HepG2 (cell line): Measurements from ENCODE around the gene CD1D. TPM values are rescaled to one million over a fixed set of nuclear protein-coding genes. Genes with fewer than 3 reads are reported as not detected.

Source experiments
- ATAC-seq: fragments of 200-7000 bp; cut with Tn5 transposase; 3 replicates; pipeline ENCODE4 v1.9.1; 2020; ENCODE audit warnings: mild to moderate bottlenecking, moderate library complexity
- BruUV-seq: library from RNA; stranded (reverse); fragments of 400-500 nt; replicated peaks from 2 replicates; lab custom pipeline; 2021; lab: Mats Ljungman, UMichigan
- CTCF ChIA-PET: fragments of 300-600 bp; formaldehyde crosslinking; extraction: SDS; loops from one replicate; lab custom pipeline; 2021; ENCODE audit warnings: low total read pairs, inconsistent platforms, low intra/inter-chr PET ratio; lab: Yijun Ruan, JAX
- POLR2A ChIA-PET: fragments of 350-600 bp; sonication (Branson Sonifier 250); formaldehyde crosslinking; loops from one replicate; lab custom pipeline; 2020; ENCODE audit warnings: antibody characterized with exemption, inconsistent platforms; lab: Yijun Ruan, JAX
- DNase-seq: peaks from one replicate; pipeline ENCODE4 v3.0.0-alpha.2; 2015; ENCODE audit warnings: low spot score
- FAIRE-seq: peaks from 3 replicates; lab custom pipeline; 2011; peaks lifted over from hg19 to GRCh38; lab: Jason Lieb, UNC
- H2AFZ ChIP-seq: one replicate; pipeline ENCODE4 v1.6.1; 2011; ENCODE audit warnings: low read length, inconsistent platforms
- H3K27ac ChIP-seq: fragments of 300-600 bp; 3 replicates; pipeline ENCODE4 v1.8.0; 2011; ENCODE audit warnings: mixed run types, mild to moderate bottlenecking, mixed read lengths, low read length, inconsistent platforms; ENCODE audit not compliant: insufficient read depth; ENCODE audit errors: extremely low read length
- H3K27me3 ChIP-seq, 2 experiments: fragments of 200-600 bp in 1 of 2; 2 replicates in 1 of 2; 3 replicates in 1 of 2; pipeline versions ENCODE4 v1.6.0 to v1.8.0; 2011; ENCODE audit warnings: low read length in 2 of 2, mild to moderate bottlenecking in 2 of 2, moderate library complexity in 2 of 2, inconsistent platforms in 1 of 2; ENCODE audit not compliant: insufficient read depth in 2 of 2, control insufficient read depth in 1 of 2
- H3K36me3 ChIP-seq, 2 experiments: fragments of 200-600 bp in 1 of 2; replicated peaks in 1 of 2; 2 replicates in 1 of 2; 3 replicates in 1 of 2; pipeline versions ENCODE4 v1.5.1 to v1.8.0; 2011; ENCODE audit warnings: low read length in 2 of 2, inconsistent platforms in 1 of 2; ENCODE audit not compliant: insufficient read depth in 2 of 2, control insufficient read depth in 1 of 2
- H3K4me1 ChIP-seq: 2 replicates; pipeline ENCODE4 v1.5.1; 2012; ENCODE audit warnings: low read length, inconsistent platforms; ENCODE audit not compliant: insufficient read depth
- H3K4me2 ChIP-seq: 2 replicates; pipeline ENCODE4 v1.6.0; 2011; ENCODE audit warnings: low read depth, low read length, inconsistent platforms
- H3K4me3 ChIP-seq, 3 experiments: fragments of 200-600 bp in 1 of 3; sonication (generic), shearing (Covaris generic) in 1 of 3; replicated peaks in 1 of 3; 2 replicates each; pipeline ENCODE4 v1.5.1; 2011 to 2016; ENCODE audit warnings: low read length in 3 of 3, inconsistent platforms in 2 of 3, low read depth in 2 of 3, mild to moderate bottlenecking in 2 of 3, control low read depth in 1 of 3, mixed read lengths in 1 of 3; ENCODE audit not compliant: insufficient read depth in 1 of 3
- H3K79me2 ChIP-seq: one replicate; pipeline ENCODE4 v1.6.1; 2011; ENCODE audit warnings: low read length, inconsistent platforms; ENCODE audit not compliant: insufficient read depth
- H3K9ac ChIP-seq: 2 replicates; pipeline ENCODE4 v1.6.0; 2011; ENCODE audit warnings: mild to moderate bottlenecking, low read depth, low read length, inconsistent platforms; ENCODE audit not compliant: insufficient read depth
- H3K9me3 ChIP-seq: 2 replicates; pipeline ENCODE4 v1.5.1; 2012; ENCODE audit warnings: mild to moderate bottlenecking, low read length
- H4K20me1 ChIP-seq: 2 replicates; pipeline ENCODE4 v1.6.0; 2011; ENCODE audit warnings: inconsistent platforms, mild to moderate bottlenecking, low read length, moderate library complexity; ENCODE audit not compliant: insufficient read depth
- ISX ChIP-seq: sonication (generic); formaldehyde crosslinking; conservative IDR thresholded peaks from 2 replicates; pipeline ENCODE4 v1.5.0; 2020; ENCODE audit warnings: missing genetic modification reagents
- NR2F1 ChIP-seq, 2 experiments: fragments of 450-650 bp in 1 of 2; formaldehyde crosslinking in 1 of 2; IDR thresholded peaks; 2 replicates each; pipeline versions ENCODE4 v1.5.0 to v1.6.1; 2016 to 2020; ENCODE audit warnings: mild to moderate bottlenecking in 1 of 2, missing compliant biosample characterization in 1 of 2, missing genetic modification reagents in 1 of 2, moderate library complexity in 1 of 2
- SRSF1 ChIP-seq: fragments of 200-400 bp; formaldehyde crosslinking; optimal IDR thresholded peaks from 2 replicates; pipeline ENCODE3; 2017; ENCODE audit warnings: mild to moderate bottlenecking, low read depth, low read length, moderate library complexity
- TGIF2 ChIP-seq: IDR thresholded peaks from 2 replicates; pipeline ENCODE4 v1.6.1; 2016; ENCODE audit warnings: control low read depth, missing compliant biosample characterization
- ZKSCAN1 ChIP-seq: fragments of 150-350 bp; IDR thresholded peaks from 2 replicates; pipeline ENCODE4 v1.6.1; 2014; ENCODE audit warnings: low read length
- ZNF430 ChIP-seq: sonication (generic); formaldehyde crosslinking; IDR thresholded peaks from 2 replicates; pipeline ENCODE4 v1.9.0; 2021; ENCODE audit warnings: mild to moderate bottlenecking, missing genetic modification reagents
- in situ Hi-C: cut with HindIII; loops from 2 replicates; pipeline ENCODE4 v1.10.0; 2017; ENCODE audit warnings: low pct_unique_long_range_greater_than_20kb; ENCODE audit not compliant: extremely low pct_ligation_motif_present
- intact Hi-C: fragments of 100-400 bp; cut with micrococcal nuclease; formaldehyde crosslinking; loops from one replicate; pipeline ENCODE4 v1.10.0; 2022; ENCODE audit not compliant: unreplicated experiment
- polyA plus RNA-seq, 8 experiments: library from polyadenylated mRNA; depleted of rRNA in 3 of 8; stranded (reverse) in 7 of 8; unstranded in 1 of 8; fragments of >200 nt; fragmentation: Illumina TruSeq in 4 of 8; extraction: Trizol in 4 of 8; gene quantifications; 2 replicates each; pipeline versions ENCODE4 v1.2.1 to v1.2.3, GENCODE V29; 2011 to 2016; ENCODE audit warnings: low read depth in 4 of 8, missing spikeins in 1 of 8, mixed read lengths in 1 of 8; ENCODE audit not compliant: insufficient read depth in 1 of 8
- total RNA-seq, 5 experiments: library from RNA; depleted of rRNA; stranded (reverse); fragments of >200 nt; fragmentation: Illumina TruSeq; extraction: Trizol; gene quantifications; 2 replicates each; pipeline ENCODE4 v1.2.3, GENCODE V29; 2016; ENCODE audit warnings: low read depth in 1 of 5
- TF ChIP-seq, protein P1 (sequence below): sonication (generic); formaldehyde crosslinking; IDR thresholded peaks from 2 replicates; pipeline ENCODE4 v1.8.1; 2023; ENCODE audit warnings: missing genetic modification reagents, mild to moderate bottlenecking, borderline replicate concordance
- TF ChIP-seq, protein P2 (sequence below): sonication (generic); formaldehyde crosslinking; IDR thresholded peaks from 2 replicates; pipeline ENCODE4 v1.4.0; 2020; ENCODE audit warnings: missing genetic modification reagents, borderline replicate concordance

CD1D gene
- total and polyA plus RNA-seq, 2 of the 13 experiments (the other 11 are each of a cell fraction or from before 2014, with no cell fraction given) = not detected

DNA sequence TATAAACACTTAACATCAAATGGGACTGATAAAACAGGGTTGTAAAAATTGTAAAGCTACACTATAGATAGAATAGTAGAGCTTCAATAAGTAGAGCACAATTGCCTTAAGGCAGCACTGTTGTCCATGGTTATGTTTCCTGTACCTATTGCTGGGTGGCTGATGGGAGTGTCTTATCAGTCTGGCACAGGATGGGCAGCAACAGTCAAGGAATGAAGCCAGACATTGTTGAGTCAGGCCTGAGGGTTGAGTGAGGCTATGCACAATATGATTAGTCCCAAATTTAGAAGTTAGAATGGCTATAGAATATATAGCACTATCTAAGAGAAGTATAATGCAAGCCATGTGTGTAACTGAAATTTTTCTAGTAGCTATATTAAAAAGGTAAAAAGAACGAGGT is 25.0 kb upstream of the CD1D start (continued):
- TF ChIP-seq, protein P1, sequence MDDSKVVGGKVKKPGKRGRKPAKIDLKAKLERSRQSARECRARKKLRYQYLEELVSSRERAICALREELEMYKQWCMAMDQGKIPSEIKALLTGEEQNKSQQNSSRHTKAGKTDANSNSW = no peak
- TF ChIP-seq SRSF1 (no peak), TGIF2 (no peak)

DNA sequence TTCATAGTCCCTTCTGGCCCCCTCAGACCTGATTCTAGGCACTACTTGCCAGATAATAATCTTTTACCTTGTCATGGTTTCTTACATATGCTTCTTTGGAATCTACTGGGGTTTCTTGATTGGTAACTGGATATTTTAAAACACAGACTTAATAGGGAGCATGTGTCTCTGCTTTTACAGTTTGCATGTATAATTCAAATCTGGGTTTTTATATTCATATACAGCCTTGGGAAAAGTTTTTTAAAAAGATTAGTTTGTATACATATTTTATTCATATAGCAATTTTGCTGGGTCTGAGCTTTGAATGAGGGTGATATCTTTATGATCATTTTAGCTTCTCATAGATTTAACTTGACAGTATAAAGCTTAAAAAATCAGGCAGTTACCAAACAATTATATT is 21.1 kb upstream of the CD1D start:
- H3K36me3 ChIP-seq = no peaks in the 10 kb centered on the region
- no peak overlapping the region for H2AFZ ChIP-seq
- no peaks in the 10 kb centered on the region for H3K9me3 ChIP-seq
- POLR2A ChIA-PET = no interaction called here
- BruUV-seq = no TSS peak
- ATAC-seq (no peak), DNase-seq (no peak), FAIRE-seq (no peak)
- no peak overlapping the region for H3K4me3 ChIP-seq
- no peaks in the 10 kb centered on the region for H3K4me1 ChIP-seq
- no peak overlapping the region for H3K9ac ChIP-seq
- H3K79me2 ChIP-seq = no peaks in the 10 kb centered on the region
- no peak overlapping the region for H3K4me2 ChIP-seq
- no peaks in the 10 kb centered on the region for H3K27me3 ChIP-seq
- intact Hi-C loops = no loop called here
- in situ Hi-C loops = no loop called here
- H3K27ac ChIP-seq = no peak overlapping the region
- H4K20me1 ChIP-seq = no peaks in the 10 kb centered on the region
- no peak for TF ChIP-seq NR2F1 (CRISPR knock-in tag; IDR thresholded peaks at IDR 0.05)
- TF ChIP-seq, protein P2, sequence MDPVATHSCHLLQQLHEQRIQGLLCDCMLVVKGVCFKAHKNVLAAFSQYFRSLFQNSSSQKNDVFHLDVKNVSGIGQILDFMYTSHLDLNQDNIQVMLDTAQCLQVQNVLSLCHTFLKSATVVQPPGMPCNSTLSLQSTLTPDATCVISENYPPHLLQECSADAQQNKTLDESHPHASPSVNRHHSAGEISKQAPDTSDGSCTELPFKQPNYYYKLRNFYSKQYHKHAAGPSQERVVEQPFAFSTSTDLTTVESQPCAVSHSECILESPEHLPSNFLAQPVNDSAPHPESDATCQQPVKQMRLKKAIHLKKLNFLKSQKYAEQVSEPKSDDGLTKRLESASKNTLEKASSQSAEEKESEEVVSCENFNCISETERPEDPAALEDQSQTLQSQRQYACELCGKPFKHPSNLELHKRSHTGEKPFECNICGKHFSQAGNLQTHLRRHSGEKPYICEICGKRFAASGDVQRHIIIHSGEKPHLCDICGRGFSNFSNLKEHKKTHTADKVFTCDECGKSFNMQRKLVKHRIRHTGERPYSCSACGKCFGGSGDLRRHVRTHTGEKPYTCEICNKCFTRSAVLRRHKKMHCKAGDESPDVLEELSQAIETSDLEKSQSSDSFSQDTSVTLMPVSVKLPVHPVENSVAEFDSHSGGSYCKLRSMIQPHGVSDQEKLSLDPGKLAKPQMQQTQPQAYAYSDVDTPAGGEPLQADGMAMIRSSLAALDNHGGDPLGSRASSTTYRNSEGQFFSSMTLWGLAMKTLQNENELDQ (CRISPR knock-in tag) = no peak
- TF ChIP-seq ZNF430 (CRISPR knock-in tag) = no peak
- no peak for TF ChIP-seq ZKSCAN1
- no peak for TF ChIP-seq ISX (CRISPR knock-in tag)
- CTCF ChIA-PET = no interaction called here
